Pancreas (tissue), 10 donors: Measurements from ENCODE around the gene NOTCH3. TPM values are rescaled to one million over a fixed set of nuclear protein-coding genes. Genes with fewer than 3 reads are reported as not detected.

ENCODE experiments used
- ATAC-seq, 4 donors: fragments of 200-7000 bp; cut with Tn5 transposase; one replicate each; pipeline versions ENCODE4 v1.8.0 to v1.9.1; 2020; ENCODE audit warnings: mild to moderate bottlenecking in 4 of 4, moderate library complexity in 4 of 4
- DNase-seq, 6 donors: peaks; one replicate each; pipeline ENCODE4 v3.0.0-alpha.2; 2020
- FAIRE-seq: peaks from 2 replicates; lab custom pipeline; 2012; peaks lifted over from hg19 to GRCh38; lab: Jason Lieb, UNC
- H3K27ac ChIP-seq, 4 donors: fragments of 200-600 bp; sonication (generic); 1 replicate in 3 of 4; 2 replicates in 1 of 4; pipeline versions ENCODE4 v1.5.0 to v1.8.0; 2020
- H3K27me3 ChIP-seq, 4 donors: fragments of 200-600 bp; one replicate each; pipeline ENCODE4 v1.8.0; 2021
- H3K36me3 ChIP-seq, 3 donors: fragments of 200-600 bp; sonication (generic) in 1 of 3; one replicate each; pipeline versions ENCODE4 v1.5.0 to v1.8.0; 2020 to 2021
- H3K4me1 ChIP-seq, 3 donors: fragments of 200-600 bp; one replicate each; pipeline ENCODE4 v1.8.0; 2021
- H3K4me3 ChIP-seq, 4 donors: fragments of 200-600 bp; sonication (generic) in 2 of 4; one replicate each; pipeline versions ENCODE4 v1.5.0 to v1.8.0; 2020 to 2021
- H3K9me3 ChIP-seq, 4 donors: fragments of 200-600 bp; one replicate each; pipeline ENCODE4 v1.8.0; 2021
- WGBS, 2 donors: extraction: QIAGEN DNeasy Blood & Tissue Kit; methylation state at CpG; one replicate each; pipeline ENCODE4 v1.1.7; 2013; 5-methylcytosine and 5-hydroxymethylcytosine counted together
- intact Hi-C, 3 donors: fragments of 100-400 bp; cut with DNase I; formaldehyde crosslinking; loops; one replicate each; pipeline versions ENCODE4 v1.11.1 to v1.14.2; 2022
- polyA plus RNA-seq, 2 donors: library from polyadenylated mRNA; stranded (reverse); fragments of 200-250 nt; gene quantifications; one replicate each; pipeline ENCODE4 v1.2.3, GENCODE V29; 2013
- total RNA-seq, 6 donors: library from RNA; stranded (reverse); fragmentation: NEBNext Ultra II Directional in 4 of 6; extraction: Animal tissue kit (Norgen Biotek cat#: 25700) in 4 of 6; gene quantifications; one replicate each; pipeline versions ENCODE4 v1.2.1 to v1.2.4, GENCODE V29; 2021 to 2023
- TF ChIP-seq, protein P1 (sequence below), 4 donors: fragments of 200-600 bp; sonication (generic) in 3 of 4; IDR thresholded peaks; one replicate each; pipeline versions ENCODE4 v1.5.0 to v1.8.0; 2021; ENCODE audit warnings: antibody characterized with exemption in 4 of 4
- donor health status: healthy with polysubstance abuse.
- donor health status: DM: no; HTN: no; CAD: no; lungs with moderate emphysema.
- donor health status: DM: no; HTN: no; CAD: no.
- donor health status: control.
- donor health status: control.
- donor health status: Bipolar disorder and iron deficiency.
- donor health status: DM: yes; HTN: yes; CAD: no.
- donor health status: DM: no; HTN: no; CAD: no.
- donor health status: DM: no; HTN: no; CAD: no.
- donor health status: DM: yes; HTN: yes; CAD: no.

Gene NOTCH3
- total and polyA plus RNA-seq, 8 donors = 7.3 to 29.4 (median 11.6) TPM

DNA sequence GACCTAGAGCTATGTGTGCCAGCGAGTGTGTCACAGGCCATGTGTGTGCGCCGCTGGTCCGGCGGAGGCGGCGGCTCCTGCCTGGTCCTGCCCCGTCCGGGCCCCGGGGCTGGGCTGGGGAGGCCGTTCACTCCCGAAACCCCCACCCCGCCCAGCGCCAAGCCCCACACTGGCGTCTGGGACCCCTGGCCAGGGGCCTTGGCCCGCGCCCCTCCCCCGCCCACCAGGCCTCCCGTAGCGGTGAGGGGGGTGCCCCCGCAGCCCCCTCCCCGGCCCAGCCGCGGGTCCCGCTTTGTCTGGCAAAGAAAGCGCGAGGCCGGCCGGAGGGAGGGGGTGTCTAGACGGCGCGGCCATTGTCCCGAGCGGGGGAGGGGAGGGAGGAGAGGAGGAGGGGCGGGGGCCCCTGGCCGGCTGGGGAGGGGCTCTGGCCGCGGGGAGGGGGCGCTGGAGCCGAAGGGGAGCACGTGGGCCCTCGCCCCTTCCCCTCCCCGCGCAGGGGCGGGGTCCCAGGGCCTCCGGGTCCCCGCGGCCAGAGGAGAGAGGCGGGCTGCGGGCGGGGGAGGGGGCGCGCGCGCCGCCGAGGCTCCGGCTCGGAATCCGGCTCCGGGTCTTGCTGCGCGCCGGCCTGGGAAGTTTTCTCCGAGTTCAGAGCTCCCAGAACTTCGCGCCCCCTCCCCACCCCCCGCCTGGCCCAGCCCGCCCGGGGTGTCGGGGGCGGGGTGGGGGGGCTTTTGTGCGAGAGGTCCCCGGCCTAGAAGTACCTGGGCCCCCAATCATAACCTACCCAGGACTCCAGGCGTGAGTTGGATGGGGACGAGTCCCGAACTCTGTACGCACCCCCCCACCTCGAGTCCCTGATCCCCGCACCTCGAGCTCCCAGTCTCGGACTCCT is 888 bp downstream of the NOTCH3 start:
- no peaks in the 10 kb centered on the region for H3K36me3 ChIP-seq
- TF ChIP-seq, protein P1, sequence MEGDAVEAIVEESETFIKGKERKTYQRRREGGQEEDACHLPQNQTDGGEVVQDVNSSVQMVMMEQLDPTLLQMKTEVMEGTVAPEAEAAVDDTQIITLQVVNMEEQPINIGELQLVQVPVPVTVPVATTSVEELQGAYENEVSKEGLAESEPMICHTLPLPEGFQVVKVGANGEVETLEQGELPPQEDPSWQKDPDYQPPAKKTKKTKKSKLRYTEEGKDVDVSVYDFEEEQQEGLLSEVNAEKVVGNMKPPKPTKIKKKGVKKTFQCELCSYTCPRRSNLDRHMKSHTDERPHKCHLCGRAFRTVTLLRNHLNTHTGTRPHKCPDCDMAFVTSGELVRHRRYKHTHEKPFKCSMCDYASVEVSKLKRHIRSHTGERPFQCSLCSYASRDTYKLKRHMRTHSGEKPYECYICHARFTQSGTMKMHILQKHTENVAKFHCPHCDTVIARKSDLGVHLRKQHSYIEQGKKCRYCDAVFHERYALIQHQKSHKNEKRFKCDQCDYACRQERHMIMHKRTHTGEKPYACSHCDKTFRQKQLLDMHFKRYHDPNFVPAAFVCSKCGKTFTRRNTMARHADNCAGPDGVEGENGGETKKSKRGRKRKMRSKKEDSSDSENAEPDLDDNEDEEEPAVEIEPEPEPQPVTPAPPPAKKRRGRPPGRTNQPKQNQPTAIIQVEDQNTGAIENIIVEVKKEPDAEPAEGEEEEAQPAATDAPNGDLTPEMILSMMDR (IDR thresholded peaks at IDR 0.05) = no peak
- FAIRE-seq (no peak), DNase-seq (peak in 5 of 6 donors; percentile 52 to 76 (median 68)), ATAC-seq (peak in 3 of 4 donors; percentile 20 to 36 (median 26))
- peak overlapping the region; percentile 33 to 62 (median 54) for H3K4me3 ChIP-seq
- intact Hi-C loops = no loop called here
- peak overlapping the region; percentile 50 to 60 (median 54) for H3K27ac ChIP-seq
- WGBS, 2 donors = 3 to 7% methylated on average over 60 to 77 of the region's 82 CpGs
- H3K27me3 ChIP-seq = no peaks in the 10 kb centered on the region
- H3K4me1 ChIP-seq = no peaks in the 10 kb centered on the region
- no peaks in the 10 kb centered on the region for H3K9me3 ChIP-seq

DNA sequence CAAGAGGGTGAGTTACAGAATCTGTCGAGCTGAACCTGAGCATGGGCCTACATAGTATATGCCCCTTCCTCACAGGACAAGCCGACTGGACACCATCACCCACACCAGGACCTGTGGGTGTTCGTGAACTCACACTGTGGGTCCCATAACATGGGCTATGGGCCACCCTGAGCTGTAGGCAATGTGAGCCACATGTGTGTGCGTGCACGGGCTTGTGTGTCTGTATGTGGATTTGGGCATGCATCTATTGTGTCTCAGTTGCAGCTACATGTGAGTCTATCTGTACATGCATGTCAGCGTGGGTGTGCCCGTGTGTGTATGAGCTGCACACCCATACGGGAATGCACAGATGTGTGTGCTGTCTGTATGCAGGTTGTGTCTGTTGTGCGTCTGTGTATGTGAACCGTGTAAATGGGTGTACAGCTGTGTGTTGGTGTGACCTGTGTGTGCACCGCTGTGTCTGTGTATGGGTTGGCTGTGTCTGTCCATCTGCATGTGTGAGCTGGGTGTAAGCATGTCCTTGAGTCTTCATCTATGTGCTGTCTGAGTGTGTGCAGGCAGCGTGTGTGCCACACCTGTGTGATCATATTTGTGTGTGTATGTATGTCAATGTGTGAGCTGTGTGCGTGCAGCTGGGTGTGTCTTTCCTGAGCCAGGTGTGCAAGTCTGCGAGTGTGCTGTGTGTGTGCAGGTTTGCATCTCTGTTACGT is 1.7 kb downstream of the NOTCH3 start:
- no peaks in the 10 kb centered on the region for H3K36me3 ChIP-seq
- TF ChIP-seq, protein P1 (IDR thresholded peaks at IDR 0.05) = no peak
- H3K4me3 ChIP-seq = peak overlapping the region in 3 of 4 donors; percentile 49 to 62 (median 58)
- WGBS, 2 donors = 71 to 77% methylated on average over 15 of the region's 15 CpGs
- intact Hi-C loops = no loop called here
- H3K27ac ChIP-seq = peak overlapping the region in 3 of 4 donors; percentile 50 to 60 (median 58)
- H3K9me3 ChIP-seq = no peaks in the 10 kb centered on the region
- ATAC-seq (no peak), FAIRE-seq (no peak), DNase-seq (no peak)
- H3K27me3 ChIP-seq = no peaks in the 10 kb centered on the region
- no peaks in the 10 kb centered on the region for H3K4me1 ChIP-seq

DNA sequence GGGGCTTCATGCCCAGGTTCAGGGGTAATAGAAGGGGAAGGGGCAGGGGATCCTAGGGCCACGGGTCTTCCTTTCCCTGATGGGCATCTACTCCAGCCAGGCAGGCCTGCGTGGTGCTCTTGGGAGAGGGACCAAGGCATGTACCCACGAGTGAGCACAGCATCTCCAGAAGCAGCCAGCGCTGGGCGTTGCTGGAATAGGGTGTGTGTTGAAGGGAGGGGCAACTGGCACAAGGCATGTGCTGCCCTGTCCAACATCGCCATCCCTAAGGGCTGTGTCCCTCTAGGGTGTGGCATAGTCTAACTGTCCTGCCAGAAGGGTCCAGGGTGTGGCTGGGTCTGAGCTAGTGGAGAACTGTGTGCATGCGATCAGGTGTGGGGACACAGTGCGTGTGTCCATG is 2.9 kb downstream of the NOTCH3 start:
- Histone ChIP-seq H3K4me3 (no peak overlapping the region), H3K36me3 (no peaks in the 10 kb centered on the region), H3K9me3 (no peaks in the 10 kb centered on the region), H3K4me1 (no peaks in the 10 kb centered on the region), H3K27ac (peak overlapping the region in 1 of 4 donors; percentile 2), H3K27me3 (no peaks in the 10 kb centered on the region)
- DNase-seq = no peak
- intact Hi-C loops = no loop called here
- TF ChIP-seq, protein P1 (IDR thresholded peaks at IDR 0.05) = no peak
- 50 to 60% methylated on average over 8 of the region's 8 CpGs for WGBS, 2 donors
- no peak for FAIRE-seq
- ATAC-seq = no peak

DNA sequence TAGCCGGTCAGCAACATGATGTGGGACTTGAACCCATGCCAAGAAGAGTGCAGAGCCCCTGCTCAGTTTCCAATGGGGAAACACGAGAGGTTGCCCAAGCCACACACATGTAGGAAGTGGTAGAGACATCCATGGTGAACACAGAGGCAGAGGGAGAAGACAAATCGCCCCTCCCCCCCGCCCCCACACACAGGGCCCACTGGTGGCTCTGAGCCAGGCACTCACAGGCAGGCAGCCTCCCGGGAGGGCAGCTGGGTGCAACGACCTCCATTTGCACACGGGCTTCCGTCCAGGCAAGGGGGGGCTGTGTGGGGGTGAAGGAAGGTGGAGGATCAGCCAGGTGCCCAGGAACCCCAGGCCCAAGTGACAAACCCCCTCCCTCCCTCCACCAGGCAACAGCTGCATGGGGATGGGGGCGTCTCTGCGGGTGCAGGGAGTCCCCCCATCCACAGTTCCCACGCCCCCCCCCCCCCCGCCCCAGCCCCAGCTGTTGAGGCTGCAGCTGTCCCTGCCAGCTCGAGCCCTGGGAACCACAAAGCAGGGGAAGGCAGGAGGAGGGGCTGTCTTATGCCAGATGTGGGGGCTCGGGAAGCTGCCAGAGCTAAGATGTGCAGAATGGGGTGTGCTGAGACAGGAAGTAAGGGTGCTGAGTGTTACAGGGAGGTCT is 3.4 kb downstream of the NOTCH3 start:
- intact Hi-C loops = no loop called here
- FAIRE-seq = no peak
- 18 to 21% methylated on average over 11 to 14 of the region's 14 CpGs for WGBS, 2 donors
- no peaks in the 10 kb centered on the region for H3K4me1 ChIP-seq
- H3K27ac ChIP-seq = peak overlapping the region in 2 of 4 donors; percentile 2 to 72
- peak in 2 of 6 donors; percentile 27 to 55 for DNase-seq
- TF ChIP-seq, protein P1 (IDR thresholded peaks at IDR 0.05) = no peak
- no peaks in the 10 kb centered on the region for H3K27me3 ChIP-seq
- no peaks in the 10 kb centered on the region for H3K36me3 ChIP-seq
- H3K4me3 ChIP-seq = no peak overlapping the region
- H3K9me3 ChIP-seq = no peaks in the 10 kb centered on the region
- ATAC-seq = no peak
